Fibroblast of skin of right quadriceps (primary cell): ENCODE measurements around the gene CRLF1.

ENCODE experiments used
- DNase-seq: peaks from one replicate; pipeline ENCODE4 v3.0.0-alpha.2; 2013

CRLF1 gene

GRCh38 chr19:18543814-18544475 lies 62.7 kb downstream of the CRLF1 start:
- DNase-seq = peak; percentile 66
